SK-N-SH treated with all-trans-retinoic acid at 6 μM for 48 hours (cell line): Measurements from ENCODE around the gene ROBO1.

Experiments used
- ATAC-seq: fragments of 200-7000 bp; cut with Tn5 transposase; 3 replicates; pipeline ENCODE4 v1.9.1; 2020; ENCODE audit warnings: mild to moderate bottlenecking, moderate library complexity
- ARNTL ChIP-seq: fragments of 450-650 bp; formaldehyde crosslinking; IDR thresholded peaks from 2 replicates; pipeline ENCODE4 v1.5.0; 2020; ENCODE audit warnings: low read depth, mild to moderate bottlenecking, moderate library complexity, borderline replicate concordance
- BACH2 ChIP-seq: fragments of 250-450 bp; sonication (Bioruptor Pico); IDR thresholded peaks from 2 replicates; pipeline ENCODE4 v1.9.0; 2021; ENCODE audit warnings: mild to moderate bottlenecking, borderline replicate concordance
- CSDC2 ChIP-seq: fragments of 250-450 bp; sonication (Bioruptor Pico); IDR thresholded peaks from 2 replicates; pipeline ENCODE4 v1.5.0; 2020; ENCODE audit warnings: mild to moderate bottlenecking, moderate library complexity
- ESRRG ChIP-seq: fragments of 250-450 bp; sonication (Bioruptor Pico); IDR thresholded peaks from 2 replicates; pipeline ENCODE4 v1.6.1; 2021; ENCODE audit warnings: mild to moderate bottlenecking
- GLIS3 ChIP-seq: fragments of 250-450 bp; sonication (Bioruptor Pico); IDR thresholded peaks from 2 replicates; pipeline ENCODE4 v1.5.0; 2020; ENCODE audit warnings: mild to moderate bottlenecking, moderate library complexity
- ISL1 ChIP-seq: fragments of 250-450 bp; sonication (Bioruptor Pico); IDR thresholded peaks from 2 replicates; pipeline ENCODE4 v2.1.2; 2022; ENCODE audit warnings: mild to moderate bottlenecking, moderate library complexity
- OSR1 ChIP-seq: fragments of 250-450 bp; sonication (Bioruptor Pico); IDR thresholded peaks from 2 replicates; pipeline ENCODE4 v1.8.0; 2022; ENCODE audit warnings: moderate library complexity, mild to moderate bottlenecking, inconsistent platforms
- RARB ChIP-seq: fragments of 250-450 bp; sonication (Bioruptor Pico); IDR thresholded peaks from 2 replicates; pipeline ENCODE4 v1.8.0; 2021; ENCODE audit warnings: mild to moderate bottlenecking, moderate library complexity
- SNAI2 ChIP-seq: fragments of 250-450 bp; sonication (Bioruptor Pico); IDR thresholded peaks from 2 replicates; pipeline ENCODE4 v1.5.0; 2020; ENCODE audit warnings: mild to moderate bottlenecking, moderate library complexity
- TCF4 ChIP-seq: fragments of 250-450 bp; sonication (Bioruptor Pico); IDR thresholded peaks from 2 replicates; pipeline ENCODE4 v1.8.0; 2021; ENCODE audit warnings: mild to moderate bottlenecking, moderate library complexity, borderline replicate concordance
- ZC3H10 ChIP-seq: fragments of 250-450 bp; sonication (Bioruptor Pico); IDR thresholded peaks from 2 replicates; pipeline ENCODE4 v1.5.1; 2021; ENCODE audit warnings: mild to moderate bottlenecking, moderate library complexity
- ZFP3 ChIP-seq: fragments of 250-450 bp; sonication (Bioruptor Pico); IDR thresholded peaks from 2 replicates; pipeline ENCODE4 v1.5.0; 2020; ENCODE audit warnings: mild to moderate bottlenecking, moderate library complexity
- ZFP30 ChIP-seq: fragments of 450-650 bp; formaldehyde crosslinking; IDR thresholded peaks from 2 replicates; pipeline ENCODE4 v1.5.0; 2022; ENCODE audit warnings: mild to moderate bottlenecking, moderate library complexity
- ZNF565 ChIP-seq: fragments of 450-650 bp; formaldehyde crosslinking; conservative IDR thresholded peaks from 2 replicates; pipeline ENCODE4 v1.5.0; 2020; ENCODE audit warnings: low read depth, mild to moderate bottlenecking, moderate library complexity
- ZNF8 ChIP-seq: fragments of 450-650 bp; formaldehyde crosslinking; IDR thresholded peaks from 2 replicates; pipeline ENCODE4 v1.5.0; 2020; ENCODE audit warnings: mild to moderate bottlenecking, moderate library complexity
- TF ChIP-seq, protein P1 (sequence below): fragments of 250-450 bp; sonication (Bioruptor Pico); IDR thresholded peaks from 2 replicates; pipeline ENCODE4 v1.5.0; 2020; ENCODE audit warnings: mild to moderate bottlenecking, moderate library complexity
- TF ChIP-seq, protein P2 (sequence below): fragments of 250-450 bp; sonication (Bioruptor Pico); IDR thresholded peaks from 2 replicates; pipeline ENCODE4 v1.8.0; 2021; ENCODE audit warnings: low read depth, mild to moderate bottlenecking, moderate library complexity, borderline replicate concordance
- TF ChIP-seq, protein P3 (sequence below): fragments of 250-450 bp; sonication (Bioruptor Pico); IDR thresholded peaks from 2 replicates; pipeline ENCODE4 v1.5.1; 2021; ENCODE audit warnings: mild to moderate bottlenecking, moderate library complexity
- TF ChIP-seq, protein P4 (sequence below): fragments of 250-450 bp; sonication (Bioruptor Pico); IDR thresholded peaks from 2 replicates; pipeline ENCODE4 v1.8.0; 2020; ENCODE audit warnings: mild to moderate bottlenecking, moderate library complexity, borderline replicate concordance
- TF ChIP-seq, protein P5 (sequence below): fragments of 250-450 bp; sonication (Bioruptor Pico); IDR thresholded peaks from 2 replicates; pipeline ENCODE4 v1.5.1; 2020; ENCODE audit warnings: low read depth, mild to moderate bottlenecking, moderate library complexity

The ROBO1 gene

DNA sequence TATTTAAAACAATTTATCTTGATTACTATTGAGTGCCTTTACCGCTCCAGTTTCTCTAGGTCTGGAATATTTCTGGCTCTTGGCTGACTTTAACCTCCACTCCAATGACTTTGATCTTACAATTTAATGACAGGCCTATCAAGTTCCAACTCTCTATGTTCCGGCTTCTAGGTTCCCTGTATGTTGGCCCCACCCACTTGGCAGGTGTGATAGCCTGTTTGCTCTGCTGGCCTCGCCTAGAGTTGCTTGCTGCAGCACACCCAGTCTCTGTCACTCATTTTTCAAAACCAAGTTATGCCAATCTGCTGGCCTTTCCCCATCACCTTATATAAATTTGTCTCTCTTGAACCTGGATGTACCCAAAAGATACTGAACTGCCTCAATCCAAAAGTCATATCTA, 428.0 kb downstream of the ROBO1 start:
- no peak for ATAC-seq
- TF ChIP-seq, protein P1, sequence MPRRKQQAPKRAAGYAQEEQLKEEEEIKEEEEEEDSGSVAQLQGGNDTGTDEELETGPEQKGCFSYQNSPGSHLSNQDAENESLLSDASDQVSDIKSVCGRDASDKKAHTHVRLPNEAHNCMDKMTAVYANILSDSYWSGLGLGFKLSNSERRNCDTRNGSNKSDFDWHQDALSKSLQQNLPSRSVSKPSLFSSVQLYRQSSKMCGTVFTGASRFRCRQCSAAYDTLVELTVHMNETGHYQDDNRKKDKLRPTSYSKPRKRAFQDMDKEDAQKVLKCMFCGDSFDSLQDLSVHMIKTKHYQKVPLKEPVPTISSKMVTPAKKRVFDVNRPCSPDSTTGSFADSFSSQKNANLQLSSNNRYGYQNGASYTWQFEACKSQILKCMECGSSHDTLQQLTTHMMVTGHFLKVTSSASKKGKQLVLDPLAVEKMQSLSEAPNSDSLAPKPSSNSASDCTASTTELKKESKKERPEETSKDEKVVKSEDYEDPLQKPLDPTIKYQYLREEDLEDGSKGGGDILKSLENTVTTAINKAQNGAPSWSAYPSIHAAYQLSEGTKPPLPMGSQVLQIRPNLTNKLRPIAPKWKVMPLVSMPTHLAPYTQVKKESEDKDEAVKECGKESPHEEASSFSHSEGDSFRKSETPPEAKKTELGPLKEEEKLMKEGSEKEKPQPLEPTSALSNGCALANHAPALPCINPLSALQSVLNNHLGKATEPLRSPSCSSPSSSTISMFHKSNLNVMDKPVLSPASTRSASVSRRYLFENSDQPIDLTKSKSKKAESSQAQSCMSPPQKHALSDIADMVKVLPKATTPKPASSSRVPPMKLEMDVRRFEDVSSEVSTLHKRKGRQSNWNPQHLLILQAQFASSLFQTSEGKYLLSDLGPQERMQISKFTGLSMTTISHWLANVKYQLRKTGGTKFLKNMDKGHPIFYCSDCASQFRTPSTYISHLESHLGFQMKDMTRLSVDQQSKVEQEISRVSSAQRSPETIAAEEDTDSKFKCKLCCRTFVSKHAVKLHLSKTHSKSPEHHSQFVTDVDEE, result no peak
- TF ChIP-seq, protein P2, sequence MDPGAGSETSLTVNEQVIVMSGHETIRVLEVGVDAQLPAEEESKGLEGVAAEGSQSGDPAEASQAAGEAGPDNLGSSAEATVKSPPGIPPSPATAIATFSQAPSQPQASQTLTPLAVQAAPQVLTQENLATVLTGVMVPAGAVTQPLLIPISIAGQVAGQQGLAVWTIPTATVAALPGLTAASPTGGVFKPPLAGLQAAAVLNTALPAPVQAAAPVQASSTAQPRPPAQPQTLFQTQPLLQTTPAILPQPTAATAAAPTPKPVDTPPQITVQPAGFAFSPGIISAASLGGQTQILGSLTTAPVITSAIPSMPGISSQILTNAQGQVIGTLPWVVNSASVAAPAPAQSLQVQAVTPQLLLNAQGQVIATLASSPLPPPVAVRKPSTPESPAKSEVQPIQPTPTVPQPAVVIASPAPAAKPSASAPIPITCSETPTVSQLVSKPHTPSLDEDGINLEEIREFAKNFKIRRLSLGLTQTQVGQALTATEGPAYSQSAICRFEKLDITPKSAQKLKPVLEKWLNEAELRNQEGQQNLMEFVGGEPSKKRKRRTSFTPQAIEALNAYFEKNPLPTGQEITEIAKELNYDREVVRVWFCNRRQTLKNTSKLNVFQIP (CRISPR knock-in tag), result no peak
- TF ChIP-seq, protein P3, sequence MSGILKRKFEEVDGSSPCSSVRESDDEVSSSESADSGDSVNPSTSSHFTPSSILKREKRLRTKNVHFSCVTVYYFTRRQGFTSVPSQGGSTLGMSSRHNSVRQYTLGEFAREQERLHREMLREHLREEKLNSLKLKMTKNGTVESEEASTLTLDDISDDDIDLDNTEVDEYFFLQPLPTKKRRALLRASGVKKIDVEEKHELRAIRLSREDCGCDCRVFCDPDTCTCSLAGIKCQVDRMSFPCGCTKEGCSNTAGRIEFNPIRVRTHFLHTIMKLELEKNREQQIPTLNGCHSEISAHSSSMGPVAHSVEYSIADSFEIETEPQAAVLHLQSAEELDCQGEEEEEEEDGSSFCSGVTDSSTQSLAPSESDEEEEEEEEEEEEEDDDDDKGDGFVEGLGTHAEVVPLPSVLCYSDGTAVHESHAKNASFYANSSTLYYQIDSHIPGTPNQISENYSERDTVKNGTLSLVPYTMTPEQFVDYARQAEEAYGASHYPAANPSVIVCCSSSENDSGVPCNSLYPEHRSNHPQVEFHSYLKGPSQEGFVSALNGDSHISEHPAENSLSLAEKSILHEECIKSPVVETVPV (CRISPR knock-in tag), result no peak
- TF ChIP-seq RARB (CRISPR knock-in tag) (no peak), BACH2 (CRISPR knock-in tag) (no peak), ARNTL (no peak), GLIS3 (CRISPR knock-in tag) (no peak), OSR1 (CRISPR knock-in tag) (no peak), ZFP3 (CRISPR knock-in tag) (no peak), ZFP30 (no peak), CSDC2 (CRISPR knock-in tag) (no peak), SNAI2 (CRISPR knock-in tag) (no peak), TCF4 (CRISPR knock-in tag) (no peak), ZNF565 (no peak), ESRRG (CRISPR knock-in tag) (no peak), ZC3H10 (CRISPR knock-in tag) (no peak)
- TF ChIP-seq, protein P4, sequence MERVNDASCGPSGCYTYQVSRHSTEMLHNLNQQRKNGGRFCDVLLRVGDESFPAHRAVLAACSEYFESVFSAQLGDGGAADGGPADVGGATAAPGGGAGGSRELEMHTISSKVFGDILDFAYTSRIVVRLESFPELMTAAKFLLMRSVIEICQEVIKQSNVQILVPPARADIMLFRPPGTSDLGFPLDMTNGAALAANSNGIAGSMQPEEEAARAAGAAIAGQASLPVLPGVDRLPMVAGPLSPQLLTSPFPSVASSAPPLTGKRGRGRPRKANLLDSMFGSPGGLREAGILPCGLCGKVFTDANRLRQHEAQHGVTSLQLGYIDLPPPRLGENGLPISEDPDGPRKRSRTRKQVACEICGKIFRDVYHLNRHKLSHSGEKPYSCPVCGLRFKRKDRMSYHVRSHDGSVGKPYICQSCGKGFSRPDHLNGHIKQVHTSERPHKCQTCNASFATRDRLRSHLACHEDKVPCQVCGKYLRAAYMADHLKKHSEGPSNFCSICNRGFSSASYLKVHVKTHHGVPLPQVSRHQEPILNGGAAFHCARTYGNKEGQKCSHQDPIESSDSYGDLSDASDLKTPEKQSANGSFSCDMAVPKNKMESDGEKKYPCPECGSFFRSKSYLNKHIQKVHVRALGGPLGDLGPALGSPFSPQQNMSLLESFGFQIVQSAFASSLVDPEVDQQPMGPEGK (CRISPR knock-in tag), result no peak

DNA sequence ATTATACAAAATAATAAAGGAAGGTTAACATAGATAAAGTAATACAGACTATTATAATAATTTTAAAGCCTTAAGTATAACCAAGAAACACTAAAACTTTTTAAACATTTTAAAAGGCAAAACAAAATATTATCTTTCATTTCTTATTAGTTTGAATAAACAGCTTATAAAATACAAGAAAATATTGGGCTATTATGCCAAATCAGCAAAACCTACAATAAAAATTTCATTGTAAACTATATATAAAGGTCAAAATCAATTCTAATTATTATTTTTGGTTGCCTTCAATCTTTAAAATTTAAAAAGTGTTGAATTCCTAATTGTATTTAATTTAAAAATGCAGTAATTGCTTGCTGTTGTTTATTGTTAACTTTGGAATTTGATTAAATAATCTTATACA, 430.0 kb downstream of the ROBO1 start:
- no peak for ATAC-seq
- TF ChIP-seq, protein P5, sequence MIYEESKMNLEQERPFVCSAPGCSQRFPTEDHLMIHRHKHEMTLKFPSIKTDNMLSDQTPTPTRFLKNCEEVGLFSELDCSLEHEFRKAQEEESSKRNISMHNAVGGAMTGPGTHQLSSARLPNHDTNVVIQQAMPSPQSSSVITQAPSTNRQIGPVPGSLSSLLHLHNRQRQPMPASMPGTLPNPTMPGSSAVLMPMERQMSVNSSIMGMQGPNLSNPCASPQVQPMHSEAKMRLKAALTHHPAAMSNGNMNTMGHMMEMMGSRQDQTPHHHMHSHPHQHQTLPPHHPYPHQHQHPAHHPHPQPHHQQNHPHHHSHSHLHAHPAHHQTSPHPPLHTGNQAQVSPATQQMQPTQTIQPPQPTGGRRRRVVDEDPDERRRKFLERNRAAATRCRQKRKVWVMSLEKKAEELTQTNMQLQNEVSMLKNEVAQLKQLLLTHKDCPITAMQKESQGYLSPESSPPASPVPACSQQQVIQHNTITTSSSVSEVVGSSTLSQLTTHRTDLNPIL (CRISPR knock-in tag), result no peak
- TF ChIP-seq GLIS3 (CRISPR knock-in tag), result no peak
- TF ChIP-seq, protein P1, result no peak
- TF ChIP-seq ZFP3 (CRISPR knock-in tag), result no peak
- TF ChIP-seq ARNTL, result no peak
- no peak for TF ChIP-seq CSDC2 (CRISPR knock-in tag)
- TF ChIP-seq, protein P2 (CRISPR knock-in tag), result no peak
- TF ChIP-seq SNAI2 (CRISPR knock-in tag), result no peak
- no peak for TF ChIP-seq ISL1 (CRISPR knock-in tag)
- TF ChIP-seq, protein P3 (CRISPR knock-in tag), result no peak
- no peak for TF ChIP-seq ZC3H10 (CRISPR knock-in tag)
- no peak for TF ChIP-seq RARB (CRISPR knock-in tag)
- no peak for TF ChIP-seq ZNF8 (CRISPR knock-in tag)
- no peak for TF ChIP-seq ZNF565
